ENCODE results near the gene UROC1.
A peak's percentile ranks its signal among the peaks of the same experiment; 100 is the strongest.

Gene UROC1

GRCh38 chr3:126472277-126473006, 45.1 kb downstream of the UROC1 start:
- TF ChIP-seq PAX5 (IDR thresholded peaks at IDR 0.05; ENCODE audit: insufficient read depth, low read length, severe bottlenecking) = no peak
- peak; percentile 45; the same call in 1 of the 2 replicates for TF ChIP-seq SPI1 (IDR thresholded peaks at IDR 0.05; ENCODE audit: low read depth, low read length)
- peak; percentile 72 for FAIRE-seq
- no peak for DNase-seq (ENCODE audit: insufficient read length, low spot score)

- FAIRE-seq = no peak
- TF ChIP-seq TAF1 (IDR thresholded peaks at IDR 0.05; ENCODE audit: low read depth, low read length) = no peak
- no peak for TF ChIP-seq SPI1 (IDR thresholded peaks at IDR 0.05; ENCODE audit: low read depth, low read length)
- no peak for TF ChIP-seq POU2F2 (IDR thresholded peaks at IDR 0.05; ENCODE audit: low read depth, low read length)
- TF ChIP-seq POLR2AphosphoS5 (IDR thresholded peaks at IDR 0.05; ENCODE audit: low read depth, low read length) = no peak
- TF ChIP-seq POLR2A (IDR thresholded peaks at IDR 0.05; ENCODE audit: low read depth, low read length) = no peak
- TF ChIP-seq PAX5 (IDR thresholded peaks at IDR 0.05; ENCODE audit: insufficient read depth, low read length, severe bottlenecking) = no peak
- no peak for DNase-seq (ENCODE audit: insufficient read length, low spot score)
These were observed 48.1 kb downstream of the UROC1 start for GRCh38 chr3:126469479-126469878.

GRCh38 chr3:126468028-126468891, 49.3 kb downstream of the UROC1 start:
- no peak for TF ChIP-seq POU2F2 (IDR thresholded peaks at IDR 0.05; ENCODE audit: low read depth, low read length)
- TF ChIP-seq POLR2A (IDR thresholded peaks at IDR 0.05; ENCODE audit: low read depth, low read length) = no peak
- no peak for TF ChIP-seq PAX5 (IDR thresholded peaks at IDR 0.05; ENCODE audit: insufficient read depth, low read length, severe bottlenecking)
- no peak for TF ChIP-seq SPI1 (IDR thresholded peaks at IDR 0.05; ENCODE audit: low read depth, low read length)
- TF ChIP-seq TAF1 (IDR thresholded peaks at IDR 0.05; ENCODE audit: low read depth, low read length) = no peak
- no peak for TF ChIP-seq POLR2AphosphoS5 (IDR thresholded peaks at IDR 0.05; ENCODE audit: low read depth, low read length)
- FAIRE-seq (no peak), DNase-seq (ENCODE audit: insufficient read length, low spot score) (no peak)

- no peak for FAIRE-seq
- no peak for TF ChIP-seq PAX5 (IDR thresholded peaks at IDR 0.05; ENCODE audit: insufficient read depth, low read length, severe bottlenecking)
- no peak for TF ChIP-seq TAF1 (IDR thresholded peaks at IDR 0.05; ENCODE audit: low read depth, low read length)
- no peak for TF ChIP-seq POU2F2 (IDR thresholded peaks at IDR 0.05; ENCODE audit: low read depth, low read length)
- no peak for TF ChIP-seq POLR2A (IDR thresholded peaks at IDR 0.05; ENCODE audit: low read depth, low read length)
- TF ChIP-seq SPI1 (IDR thresholded peaks at IDR 0.05; ENCODE audit: low read depth, low read length) = no peak
- TF ChIP-seq POLR2AphosphoS5 (IDR thresholded peaks at IDR 0.05; ENCODE audit: low read depth, low read length) = no peak
- no peak for DNase-seq (ENCODE audit: insufficient read length, low spot score)
These were observed 50.0 kb downstream of the UROC1 start for GRCh38 chr3:126467611-126467955.

DNA sequence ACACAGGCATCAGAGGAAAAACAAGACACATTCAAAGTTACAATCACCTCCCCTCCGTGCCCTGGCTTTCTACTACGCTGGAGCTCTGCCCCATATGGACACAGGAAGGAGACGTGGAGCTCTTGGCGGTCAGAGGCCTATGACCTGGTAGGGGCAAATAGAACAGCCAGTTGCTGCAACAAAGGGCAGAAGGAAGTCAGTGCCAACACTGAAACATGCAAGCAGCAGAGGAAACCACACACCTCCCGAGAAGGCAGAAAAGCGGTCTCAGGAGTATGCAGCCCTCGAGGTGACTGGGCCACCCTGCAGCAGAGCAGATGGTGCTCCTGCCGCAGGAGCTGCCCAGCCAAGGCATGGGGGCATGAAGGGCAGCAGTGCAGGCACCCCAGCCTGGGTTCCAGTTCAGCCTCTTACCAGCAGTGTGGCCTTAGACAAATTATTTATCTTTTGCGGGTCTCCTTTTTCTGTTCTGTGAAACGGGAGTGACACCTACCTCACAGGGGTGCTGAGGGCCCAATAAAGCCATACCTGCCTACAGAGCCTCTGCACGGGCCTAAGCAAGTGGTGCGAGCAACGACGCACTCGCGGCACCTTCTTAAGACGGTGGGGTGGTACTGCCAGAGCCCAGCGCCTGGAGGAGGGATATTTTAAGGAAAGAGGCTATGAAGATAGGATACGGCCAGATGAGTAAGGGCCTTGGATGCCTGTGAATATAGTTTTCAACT, 50.5 kb downstream of the UROC1 start:
- no peak for TF ChIP-seq SPI1 (IDR thresholded peaks at IDR 0.05; ENCODE audit: low read depth, low read length)
- DNase-seq (ENCODE audit: insufficient read length, low spot score) (no peak), FAIRE-seq (no peak)

- no peak for DNase-seq (ENCODE audit: insufficient read length, low spot score)
- TF ChIP-seq POLR2A (IDR thresholded peaks at IDR 0.05; ENCODE audit: low read depth, low read length) = no peak
- no peak for TF ChIP-seq PAX5 (IDR thresholded peaks at IDR 0.05; ENCODE audit: insufficient read depth, low read length, severe bottlenecking)
- TF ChIP-seq POU2F2 (IDR thresholded peaks at IDR 0.05; ENCODE audit: low read depth, low read length) = no peak
- TF ChIP-seq SPI1 (IDR thresholded peaks at IDR 0.05; ENCODE audit: low read depth, low read length) = no peak
- FAIRE-seq = no peak
These were observed 51.5 kb downstream of the UROC1 start for GRCh38 chr3:126465928-126466544.

DNA sequence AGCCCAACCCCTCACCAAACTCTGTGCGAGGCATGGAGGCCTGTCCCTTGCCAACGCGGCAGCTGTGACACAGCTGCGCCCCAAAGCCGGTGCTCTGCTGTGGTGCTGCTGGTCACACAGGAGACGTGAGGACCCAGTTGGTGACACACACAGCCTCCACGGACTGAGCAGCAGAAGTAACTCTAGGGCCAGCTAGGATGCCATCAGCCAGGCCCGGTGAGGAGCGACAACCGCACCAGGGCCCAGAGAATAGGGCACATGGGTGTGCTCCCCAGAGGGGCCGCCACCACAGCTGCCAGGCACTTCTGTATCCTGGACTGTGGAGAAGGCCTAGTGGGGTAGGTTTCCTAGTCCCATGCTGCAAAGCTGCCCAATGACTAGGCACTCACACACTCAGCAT, 52.6 kb downstream of the UROC1 start:
- FAIRE-seq = no peak
- DNase-seq (ENCODE audit: insufficient read length, low spot score) = no peak
- TF ChIP-seq POLR2AphosphoS5 (IDR thresholded peaks at IDR 0.05; ENCODE audit: low read depth, low read length) (no peak), TAF1 (IDR thresholded peaks at IDR 0.05; ENCODE audit: low read depth, low read length) (no peak), POU2F2 (IDR thresholded peaks at IDR 0.05; ENCODE audit: low read depth, low read length) (no peak), PAX5 (IDR thresholded peaks at IDR 0.05; ENCODE audit: insufficient read depth, low read length, severe bottlenecking) (no peak), SPI1 (IDR thresholded peaks at IDR 0.05; ENCODE audit: low read depth, low read length) (no peak)

DNA sequence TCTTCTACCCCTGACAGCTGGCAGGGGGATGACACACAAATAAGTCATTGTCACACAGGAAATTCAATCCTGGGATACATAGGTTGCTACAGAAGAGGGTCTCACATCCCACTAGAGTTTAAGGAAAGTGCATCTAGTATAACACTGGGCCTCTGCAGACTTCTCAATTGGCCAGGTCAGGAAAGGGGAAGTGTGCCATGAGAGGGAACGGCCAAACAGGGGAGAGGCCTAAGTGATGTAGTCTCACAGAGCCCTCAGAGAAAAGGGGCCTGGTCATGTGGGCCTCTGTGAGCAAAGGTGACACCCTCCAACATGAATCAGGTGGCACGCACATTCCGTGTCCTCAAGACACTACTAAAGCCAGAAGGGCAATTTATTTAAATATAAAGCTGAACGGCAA, 53.1 kb downstream of the UROC1 start:
- FAIRE-seq = no peak
- TF ChIP-seq POLR2A (IDR thresholded peaks at IDR 0.05; ENCODE audit: low read depth, low read length) = no peak
- TF ChIP-seq PAX5 (IDR thresholded peaks at IDR 0.05; ENCODE audit: insufficient read depth, low read length, severe bottlenecking) = no peak
- peak; percentile 85 for TF ChIP-seq SPI1 (IDR thresholded peaks at IDR 0.05; ENCODE audit: low read depth, low read length)
- DNase-seq (ENCODE audit: insufficient read length, low spot score) = no peak

DNA sequence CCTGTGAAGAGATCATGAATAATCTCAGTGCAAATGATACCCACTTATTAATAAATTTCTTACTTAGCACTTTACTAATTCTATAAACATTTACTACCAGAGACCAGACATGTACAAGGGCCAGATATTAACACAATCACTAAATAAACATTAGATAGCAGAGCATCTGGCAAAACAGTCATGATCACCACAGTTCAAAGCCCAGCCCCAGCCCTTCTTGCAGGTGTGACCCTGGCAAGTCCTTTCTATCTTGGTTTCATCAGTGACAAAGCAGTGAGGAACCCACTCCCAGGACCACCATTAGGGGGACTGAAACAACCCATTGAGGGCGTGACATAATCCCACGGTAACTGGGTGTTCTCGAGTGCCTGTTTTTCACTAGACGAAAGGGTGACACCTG, 53.5 kb downstream of the UROC1 start:
- TF ChIP-seq TAF1 (IDR thresholded peaks at IDR 0.05; ENCODE audit: low read depth, low read length) (no peak), SPI1 (IDR thresholded peaks at IDR 0.05; ENCODE audit: low read depth, low read length) (no peak), PAX5 (IDR thresholded peaks at IDR 0.05; ENCODE audit: insufficient read depth, low read length, severe bottlenecking) (no peak), POLR2AphosphoS5 (IDR thresholded peaks at IDR 0.05; ENCODE audit: low read depth, low read length) (no peak), POU2F2 (IDR thresholded peaks at IDR 0.05; ENCODE audit: low read depth, low read length) (no peak), POLR2A (IDR thresholded peaks at IDR 0.05; ENCODE audit: low read depth, low read length) (no peak)
- FAIRE-seq (no peak), DNase-seq (ENCODE audit: insufficient read length, low spot score) (no peak)

Data from GM12891 (cell line).